ENCODE measurements around the gene SMAD7. TPM values are rescaled to one million over a fixed set of nuclear protein-coding genes. Genes with fewer than 3 reads are reported as not detected.
A peak's percentile ranks its signal among the peaks of the same experiment; 100 is the strongest.

The SMAD7 gene
- polyA plus RNA-seq, 3 donors: 1.4 to 9.4 (median 1.5) TPM

- H3K4me3 Mint-ChIP-seq: peak overlapping the region; percentile 5 to 74
- Histone ChIP-seq H3K4me2 (replicated peaks; ENCODE audit: extremely low read depth, low read length, poor library complexity, severe bottlenecking) (peak overlapping the region; percentile 19), H4K20me1 (ENCODE audit: insufficient read depth, low read length) (no peaks in the 10 kb centered on the region), H3K27me3 (ENCODE audit: control insufficient read depth in 2 of 2, insufficient read depth in 2 of 2, low read length in 2 of 2) (no peaks in the 10 kb centered on the region), H3K4me3 (replicated peaks in 1 of 3; ENCODE audit: low read depth in 2 of 3, low read length in 3 of 3) (peak overlapping the region in 1 of 3 experiments; percentile 27), H2AFZ (ENCODE audit: insufficient read depth, low read depth, low read length, poor library complexity, severe bottlenecking) (peak overlapping the region; percentile 74), H3K9me3 (replicated peaks in 1 of 2; ENCODE audit: control insufficient read depth in 1 of 2, insufficient read depth in 1 of 2, low read length in 2 of 2) (no peaks in the 10 kb centered on the region), H3K9ac (ENCODE audit: insufficient read depth, low read length, poor library complexity, severe bottlenecking) (peak overlapping the region; percentile 57), H3K4me1 (ENCODE audit: control insufficient read depth in 1 of 2, insufficient read depth in 2 of 2, low read length in 2 of 2) (peaks cover 38 to 42% of the 10 kb centered on the region in 2 donors), H3K36me3 (replicated peaks in 1 of 2; ENCODE audit: control insufficient read depth in 1 of 2, insufficient read depth in 2 of 2, low read length in 2 of 2) (no peaks in the 10 kb centered on the region), H3K79me2 (ENCODE audit: insufficient read depth, low read length) (no peaks in the 10 kb centered on the region), H3K27ac (ENCODE audit: low read depth in 1 of 2, low read length in 2 of 2) (peak overlapping the region; percentile 90 to 93)
- no peak for DNase-seq
- peaks cover 0 to 4% (median 1%) of the 10 kb centered on the region in 7 donors for H3K9me3 Mint-ChIP-seq
- peak overlapping the region; percentile 93 to 99 (median 97) for H3K27ac Mint-ChIP-seq
- peaks cover 43% of the 10 kb centered on the region for H3K4me1 Mint-ChIP-seq
- 33% methylated on average over 6 of the region's 8 CpGs for WGBS (ENCODE audit: insufficient coverage)
- H3K36me3 Mint-ChIP-seq: peaks cover 2 to 4% of the 10 kb centered on the region in 2 donors
- intact Hi-C loops (cut with micrococcal nuclease): loop anchor here (2.0 to 10.0 kb wide), 5 partner anchors 22 to 222 kb away; partner anchors contain the start of gene SMAD7 (in 1 of the 2)
- no peaks in the 10 kb centered on the region for H3K27me3 Mint-ChIP-seq (ENCODE audit: low read depth in 3 of 3)
- no peak for TF ChIP-seq CTCF (IDR thresholded peaks at IDR 0.05)
Measured at GRCh38 chr18:48896326-48896874, 54.4 kb downstream of the SMAD7 start.

- H3K36me3 ChIP-seq (replicated peaks in 1 of 2; ENCODE audit: control insufficient read depth in 1 of 2, insufficient read depth in 2 of 2, low read length in 2 of 2): no peaks in the 10 kb centered on the region
- H3K27ac ChIP-seq (ENCODE audit: low read depth in 1 of 2, low read length in 2 of 2): no peak overlapping the region
- peaks cover 36 to 39% of the 10 kb centered on the region in 2 donors for H3K4me1 ChIP-seq (ENCODE audit: control insufficient read depth in 1 of 2, insufficient read depth in 2 of 2, low read length in 2 of 2)
- H3K4me1 Mint-ChIP-seq: peaks cover 37% of the 10 kb centered on the region
- H4K20me1 ChIP-seq (ENCODE audit: insufficient read depth, low read length): no peaks in the 10 kb centered on the region
- intact Hi-C loops (cut with micrococcal nuclease): loop anchor here (5.0 to 10.0 kb wide), 3 partner anchors 57 to 220 kb away; partner anchors contain the start of gene SMAD7 (in 1 of the 2)
- no peak overlapping the region for H3K9ac ChIP-seq (ENCODE audit: insufficient read depth, low read length, poor library complexity, severe bottlenecking)
- H3K4me3 Mint-ChIP-seq: no peak overlapping the region
- H3K4me2 ChIP-seq (replicated peaks; ENCODE audit: extremely low read depth, low read length, poor library complexity, severe bottlenecking): no peak overlapping the region
- no peak overlapping the region for H3K4me3 ChIP-seq (replicated peaks in 1 of 3; ENCODE audit: low read depth in 2 of 3, low read length in 3 of 3)
- DNase-seq: peak in 1 of 3 donors; percentile 36
- H3K36me3 Mint-ChIP-seq: peaks cover 0 to 3% of the 10 kb centered on the region in 2 donors
- H3K79me2 ChIP-seq (ENCODE audit: insufficient read depth, low read length): no peaks in the 10 kb centered on the region
- peaks cover 0 to 4% (median 0%) of the 10 kb centered on the region in 7 donors for H3K9me3 Mint-ChIP-seq
- no peak for TF ChIP-seq CTCF (IDR thresholded peaks at IDR 0.05)
- 89% methylated on average over 5 of the region's 5 CpGs for WGBS (ENCODE audit: insufficient coverage)
- no peak overlapping the region for H2AFZ ChIP-seq (ENCODE audit: insufficient read depth, low read depth, low read length, poor library complexity, severe bottlenecking)
- peak overlapping the region in 6 of 7 donors; percentile 3 to 99 (median 39) for H3K27ac Mint-ChIP-seq
- H3K27me3 ChIP-seq (ENCODE audit: control insufficient read depth in 2 of 2, insufficient read depth in 2 of 2, low read length in 2 of 2): no peaks in the 10 kb centered on the region
- peaks cover 0 to 1% (median 0%) of the 10 kb centered on the region in 3 donors for H3K27me3 Mint-ChIP-seq (ENCODE audit: low read depth in 3 of 3)
- H3K9me3 ChIP-seq (replicated peaks in 1 of 2; ENCODE audit: control insufficient read depth in 1 of 2, insufficient read depth in 1 of 2, low read length in 2 of 2): no peaks in the 10 kb centered on the region
Measured at GRCh38 chr18:48894799-48895346, 55.9 kb downstream of the SMAD7 start.
